GM21786 (cell line): ENCODE measurements around the gene TARP.
"Not testable (repeated sequence)": the region's sequence is repeated elsewhere in the genome, so short reads cannot be mapped to it uniquely, and the experiment has no call there.

Experiments
- ATAC-seq: cut with Tn5 transposase; IDR thresholded peaks from one replicate; pipeline ENCODE4 v1.9.1; 2021; ENCODE audit not compliant: unreplicated experiment

The TARP gene

GRCh38 chr7:38299275-38299931 lies 26.0 kb upstream of the TARP start:
- ATAC-seq, result no peak

DNA sequence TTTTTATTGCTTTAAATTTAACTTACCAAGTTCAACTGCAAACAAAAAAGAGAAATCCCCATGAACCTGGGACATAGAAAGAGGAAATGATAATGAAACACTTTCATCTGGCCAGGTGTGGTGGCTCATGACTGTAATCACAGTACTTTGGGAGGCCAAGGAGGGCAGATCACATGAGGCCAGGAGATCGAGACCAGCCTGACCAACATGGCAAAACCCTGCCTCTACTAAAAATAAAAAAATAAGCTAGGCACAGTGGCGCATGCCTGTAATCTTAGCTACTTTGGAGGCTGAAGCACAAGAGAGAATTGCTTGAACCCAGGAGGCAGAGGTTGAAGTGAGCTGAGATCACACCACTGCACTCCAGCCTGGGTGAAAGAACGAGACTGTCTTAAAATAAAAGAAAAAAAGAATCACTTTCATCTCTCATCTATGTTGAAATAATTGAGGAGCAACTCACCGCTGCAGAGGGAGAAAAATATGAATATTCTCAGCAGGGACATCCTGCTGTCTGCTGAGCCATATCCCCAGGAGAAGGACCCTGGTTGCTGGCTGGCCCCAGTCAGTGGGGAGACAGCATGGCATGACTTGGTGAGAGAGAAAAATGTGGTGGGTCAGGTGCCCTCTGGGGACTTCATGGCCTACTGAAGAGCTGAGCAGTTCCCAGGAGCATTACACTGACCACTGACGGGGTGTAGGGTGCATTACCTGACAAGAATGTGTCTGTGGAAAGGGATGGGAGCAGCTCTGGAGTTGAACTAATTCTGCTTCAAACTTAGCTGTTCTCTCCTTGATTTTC lies 22.8 kb upstream of the TARP start:
- ATAC-seq, result peak; percentile 79

GRCh38 chr7:38294926-38295325 lies 21.5 kb upstream of the TARP start:
- ATAC-seq, result no peak

GRCh38 chr7:38292442-38292841 lies 19.0 kb upstream of the TARP start:
- ATAC-seq, result no peak

- ATAC-seq, result no peak
Measured at GRCh38 chr7:38291650-38292049, 18.2 kb upstream of the TARP start.

GRCh38 chr7:38291117-38291647 lies 17.7 kb upstream of the TARP start:
- no peak for ATAC-seq

DNA sequence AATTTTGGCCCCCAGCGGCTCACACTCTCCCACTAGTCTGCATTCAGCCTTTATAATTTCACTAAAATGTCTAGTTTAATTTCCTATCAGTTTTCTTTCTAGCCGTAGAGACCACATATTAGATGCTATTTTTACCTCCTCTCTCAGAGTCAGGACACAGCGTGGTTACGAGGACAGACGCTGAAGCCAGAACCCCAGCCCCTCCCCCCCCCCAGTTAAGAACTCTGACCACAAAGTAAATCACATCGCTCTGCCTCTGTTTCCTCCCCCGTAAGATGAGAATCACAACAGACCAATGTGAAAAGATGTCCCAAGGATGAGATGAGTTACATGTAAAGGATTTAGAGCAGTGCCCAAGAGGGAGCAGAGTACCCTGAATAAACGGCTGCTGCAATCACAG lies 11.1 kb upstream of the TARP start:
- no peak for ATAC-seq

DNA sequence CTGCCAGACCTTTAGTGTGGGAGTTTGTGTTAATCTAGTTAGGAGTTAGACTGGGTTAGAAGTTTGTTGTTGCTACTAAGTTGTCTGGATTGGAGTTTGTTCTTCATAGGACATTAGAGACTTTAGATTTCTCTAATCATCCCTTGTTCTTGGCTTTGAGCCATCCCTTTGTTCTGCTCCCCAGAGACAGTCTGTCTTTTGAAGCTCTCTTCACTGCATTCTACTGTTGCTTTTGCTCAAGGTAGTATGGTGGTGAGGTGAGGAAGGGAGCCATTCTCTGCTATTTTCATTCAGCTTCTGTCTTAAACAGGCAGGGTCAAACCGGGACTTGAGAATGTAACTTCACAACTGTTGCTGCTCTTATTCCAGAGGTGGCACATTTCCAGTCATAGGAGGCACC lies 10.4 kb upstream of the TARP start:
- no peak for ATAC-seq

- no peak for ATAC-seq
Measured at GRCh38 chr7:38283107-38283506, 9.7 kb upstream of the TARP start.

DNA sequence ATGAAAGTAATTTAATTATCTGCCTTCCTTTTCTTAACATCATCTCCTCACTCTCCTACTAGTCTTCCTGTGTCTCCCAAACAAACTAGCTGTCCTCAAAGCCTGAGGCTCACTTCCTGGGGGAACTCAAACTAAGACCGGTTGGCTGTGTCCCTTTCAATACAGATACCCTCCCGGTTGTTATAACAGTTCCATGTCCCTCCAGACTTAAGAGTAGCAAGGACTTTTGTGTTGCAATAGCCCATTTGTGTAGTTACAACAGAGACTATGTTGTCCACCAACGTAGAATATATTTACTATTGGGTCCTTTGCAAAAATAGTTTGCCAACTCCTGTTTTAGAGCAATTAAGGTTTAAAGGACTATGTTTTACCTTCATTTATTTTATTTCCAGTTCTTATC lies 8.6 kb upstream of the TARP start:
- no peak for ATAC-seq

DNA sequence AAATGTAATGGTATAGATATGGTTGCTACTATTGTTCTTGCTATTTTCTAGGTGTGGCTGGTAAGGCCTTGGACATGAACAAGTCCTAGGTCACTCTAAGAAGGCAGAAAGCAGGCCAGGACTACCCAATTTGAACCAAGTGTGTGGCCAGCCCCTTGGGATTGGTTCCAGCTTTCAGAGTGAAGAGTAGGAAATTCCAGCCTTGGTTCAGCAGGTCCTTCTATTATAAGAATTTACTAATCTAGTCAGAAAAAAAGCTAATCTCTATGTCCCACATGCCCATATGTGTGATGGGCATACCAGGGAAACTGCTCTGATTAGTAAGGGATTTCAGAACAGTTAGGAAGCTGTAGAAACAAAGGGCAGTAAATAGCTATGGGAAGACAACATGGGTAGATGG lies 7.8 kb upstream of the TARP start:
- no peak for ATAC-seq

GRCh38 chr7:38280707-38281106 lies 7.3 kb upstream of the TARP start:
- ATAC-seq, result no peak

GRCh38 chr7:38280000-38280399 lies 6.6 kb upstream of the TARP start:
- no peak for ATAC-seq

GRCh38 chr7:38276096-38276877 lies 2.9 kb upstream of the TARP start:
- no peak for ATAC-seq

DNA sequence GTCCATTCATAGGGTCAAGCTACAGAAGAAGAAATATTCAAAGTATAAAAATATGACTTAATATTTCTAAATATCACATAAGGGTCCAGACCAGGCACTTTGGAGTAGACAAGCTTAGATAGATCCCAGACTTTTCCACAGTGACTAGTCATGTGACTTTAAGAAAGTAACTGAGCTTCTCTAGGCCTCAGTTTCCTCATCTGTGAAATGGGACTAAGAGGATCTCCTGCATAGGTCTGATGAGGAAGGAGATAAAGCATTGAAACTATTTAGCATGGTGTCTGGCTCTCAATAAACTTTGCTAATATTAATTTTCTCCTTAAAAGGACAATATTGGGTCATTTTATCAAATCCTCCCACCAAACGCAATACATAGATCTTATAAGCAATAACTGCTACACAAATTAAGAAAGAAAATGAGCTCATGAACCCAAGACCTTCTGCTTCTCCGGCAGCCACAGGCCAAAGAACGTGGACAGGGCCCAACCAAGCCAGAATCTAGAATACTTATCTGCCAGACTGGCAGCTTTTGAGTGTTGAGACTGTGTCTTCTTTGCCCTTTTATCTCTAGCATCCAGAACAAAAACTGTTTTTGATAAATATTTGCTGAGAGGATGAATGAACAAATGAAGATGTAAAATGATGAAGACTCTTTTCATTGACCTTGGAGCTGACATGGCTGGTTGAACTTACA lies 1.6 kb upstream of the TARP start:
- ATAC-seq, result no peak

DNA sequence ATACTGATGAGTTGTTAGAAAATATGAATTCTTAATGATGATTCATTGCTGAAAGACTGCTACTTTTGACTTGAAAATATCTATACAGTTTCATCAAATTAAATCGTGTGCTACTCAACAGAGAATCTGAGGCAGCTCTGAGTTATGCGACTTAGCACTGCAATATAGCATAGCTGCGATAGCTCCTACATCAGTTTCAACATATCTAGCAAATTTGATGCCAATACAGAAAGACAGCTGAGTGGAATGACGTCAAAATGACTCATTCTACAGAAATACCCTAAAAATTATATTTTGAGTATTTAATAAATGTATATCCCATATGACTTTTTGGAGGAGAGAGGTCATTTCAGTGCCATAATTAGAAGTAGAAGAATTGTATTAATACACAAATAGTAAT lies 1.1 kb upstream of the TARP start:
- ATAC-seq, result no peak

GRCh38 chr7:38270405-38270804 lies 3.0 kb downstream of the TARP start:
- ATAC-seq, result peak; percentile 61

- not testable (repeated sequence) for ATAC-seq
Measured at GRCh38 chr7:38269704-38270346, 3.6 kb downstream of the TARP start.

- not testable (repeated sequence) for ATAC-seq
Measured at GRCh38 chr7:38265958-38266357, 7.5 kb downstream of the TARP start.

DNA sequence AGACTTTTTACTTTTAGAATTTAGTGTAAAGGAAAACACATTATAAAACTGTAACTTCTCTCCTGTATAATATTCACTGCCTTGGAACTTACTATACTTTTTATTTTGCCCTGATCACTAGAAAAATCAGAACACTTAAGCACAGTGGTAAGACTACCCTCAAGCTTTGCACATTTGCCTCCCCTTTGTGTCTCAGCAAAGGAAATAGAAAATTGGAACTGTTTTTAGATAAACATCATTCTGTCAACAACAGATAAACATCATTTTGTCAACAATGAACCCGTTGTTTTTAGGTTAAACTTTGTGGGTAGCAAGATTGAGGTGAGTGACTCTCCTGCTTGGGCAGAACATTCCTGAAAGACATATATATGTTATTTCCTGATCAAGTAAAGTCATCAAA lies 8.8 kb downstream of the TARP start:
- ATAC-seq, result not testable (repeated sequence)
